GM04503 (cell line): ENCODE data around the gene AGPAT4.
"Not testable (repeated sequence)": the region's sequence is repeated elsewhere in the genome, so short reads cannot be mapped to it uniquely, and the experiment has no call there.

Experiments
- DNase-seq: peaks from one replicate; pipeline ENCODE4 v3.0.0-alpha.2; 2012; ENCODE audit warnings: low read depth

AGPAT4 gene, protein sequence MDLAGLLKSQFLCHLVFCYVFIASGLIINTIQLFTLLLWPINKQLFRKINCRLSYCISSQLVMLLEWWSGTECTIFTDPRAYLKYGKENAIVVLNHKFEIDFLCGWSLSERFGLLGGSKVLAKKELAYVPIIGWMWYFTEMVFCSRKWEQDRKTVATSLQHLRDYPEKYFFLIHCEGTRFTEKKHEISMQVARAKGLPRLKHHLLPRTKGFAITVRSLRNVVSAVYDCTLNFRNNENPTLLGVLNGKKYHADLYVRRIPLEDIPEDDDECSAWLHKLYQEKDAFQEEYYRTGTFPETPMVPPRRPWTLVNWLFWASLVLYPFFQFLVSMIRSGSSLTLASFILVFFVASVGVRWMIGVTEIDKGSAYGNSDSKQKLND

DNA sequence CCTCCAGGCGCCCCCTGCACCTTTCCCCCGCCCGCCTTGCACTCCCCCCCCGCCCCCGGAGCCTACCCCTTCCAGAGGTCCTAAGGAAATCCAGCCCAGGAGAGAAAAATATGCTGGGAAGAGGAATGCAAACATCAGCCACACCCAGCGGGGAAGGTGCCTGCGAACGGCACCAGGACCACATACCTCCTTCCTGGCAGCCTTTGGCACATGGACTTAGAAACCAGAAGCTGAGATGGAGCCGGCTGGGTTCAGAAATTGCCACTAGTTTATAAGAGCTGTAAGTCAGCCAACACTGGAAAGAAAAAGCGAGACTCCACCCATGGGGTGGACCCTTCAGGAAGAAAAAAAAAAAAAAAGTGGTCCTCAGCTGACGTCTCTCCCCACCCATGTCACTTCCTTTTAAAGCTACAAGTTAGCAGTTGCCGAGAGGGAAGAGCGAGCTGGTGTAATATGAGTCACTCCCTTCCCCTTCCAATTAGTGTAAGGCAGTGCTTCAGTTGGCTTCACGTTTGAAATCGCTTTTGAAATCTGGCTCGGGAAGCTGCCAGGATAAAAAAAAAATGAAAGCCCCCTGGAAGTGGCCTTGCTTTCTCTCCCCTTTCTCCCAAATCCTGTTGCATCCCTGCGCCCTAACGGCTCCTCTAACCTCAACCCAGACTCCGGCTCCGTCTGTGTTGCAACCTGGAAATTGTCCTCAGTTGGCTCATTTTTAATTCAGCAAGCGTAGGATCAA is at the start of gene AGPAT4:
Gene AGPAT4 (minus strand): TSS at position 310 of the 736 bp plus-strand sequence. CDS start 41,848 bp downstream, outside the sequence.
- DNase-seq, result peak; percentile 93

DNA sequence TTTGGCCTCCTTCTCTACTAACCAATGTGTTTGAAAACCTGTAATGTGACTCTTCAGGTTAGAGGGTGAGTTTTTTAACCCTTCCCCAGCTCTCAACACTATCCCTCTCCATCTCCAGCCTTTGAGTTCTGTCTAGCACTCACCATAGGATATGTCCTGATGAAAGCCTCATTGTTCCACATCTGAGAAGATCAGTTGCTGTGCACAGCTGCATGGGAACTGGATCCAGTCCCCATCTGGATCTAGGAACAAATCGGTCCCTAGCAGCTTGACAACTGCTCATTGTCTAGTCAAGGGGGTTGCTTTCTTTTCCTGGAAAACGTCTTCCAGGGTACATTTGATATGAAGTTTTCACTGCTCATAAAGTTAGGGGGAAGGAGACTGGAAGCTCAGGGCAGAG is 45.4 kb upstream of the AGPAT4 start:
- no peak for DNase-seq

DNA sequence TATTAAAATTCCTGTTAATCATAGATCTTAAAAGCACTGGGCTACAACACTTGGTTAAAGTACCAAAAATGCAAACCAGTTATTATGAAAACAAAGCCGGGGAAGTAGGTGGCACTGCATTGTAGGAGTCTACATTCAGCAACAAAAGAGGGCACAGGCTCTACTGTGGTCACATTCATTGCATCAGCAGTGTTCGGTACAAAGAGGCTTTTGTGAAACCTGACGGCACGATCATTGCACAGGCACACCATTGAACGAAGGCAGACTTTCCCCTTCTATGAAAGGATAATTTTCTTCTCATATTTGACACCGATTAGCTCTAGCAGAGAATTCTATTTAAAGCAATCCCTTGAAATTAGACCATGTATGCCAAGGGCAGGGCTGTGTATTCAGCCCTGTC is 44.6 kb upstream of the AGPAT4 start:
- DNase-seq, result no peak

DNA sequence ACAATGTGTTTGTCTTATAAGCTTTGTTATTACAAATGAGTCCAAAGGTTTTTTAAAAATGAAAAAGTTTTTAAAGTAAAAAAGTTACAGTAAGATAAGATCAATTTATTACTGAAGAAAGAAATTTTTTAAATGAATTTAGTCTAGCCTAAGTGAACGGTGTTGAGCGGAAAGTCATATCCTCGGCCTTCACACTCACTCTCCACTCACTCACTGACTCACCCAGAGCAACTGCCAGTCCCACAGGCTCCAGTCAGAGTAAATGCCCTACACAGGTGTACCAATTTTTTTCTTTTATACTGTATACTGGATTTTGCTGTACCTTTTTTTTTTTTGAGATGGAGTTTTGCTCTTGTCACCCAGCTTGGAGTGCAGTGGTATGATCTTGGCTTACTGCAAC is 42.7 kb upstream of the AGPAT4 start:
- DNase-seq, result no peak

DNA sequence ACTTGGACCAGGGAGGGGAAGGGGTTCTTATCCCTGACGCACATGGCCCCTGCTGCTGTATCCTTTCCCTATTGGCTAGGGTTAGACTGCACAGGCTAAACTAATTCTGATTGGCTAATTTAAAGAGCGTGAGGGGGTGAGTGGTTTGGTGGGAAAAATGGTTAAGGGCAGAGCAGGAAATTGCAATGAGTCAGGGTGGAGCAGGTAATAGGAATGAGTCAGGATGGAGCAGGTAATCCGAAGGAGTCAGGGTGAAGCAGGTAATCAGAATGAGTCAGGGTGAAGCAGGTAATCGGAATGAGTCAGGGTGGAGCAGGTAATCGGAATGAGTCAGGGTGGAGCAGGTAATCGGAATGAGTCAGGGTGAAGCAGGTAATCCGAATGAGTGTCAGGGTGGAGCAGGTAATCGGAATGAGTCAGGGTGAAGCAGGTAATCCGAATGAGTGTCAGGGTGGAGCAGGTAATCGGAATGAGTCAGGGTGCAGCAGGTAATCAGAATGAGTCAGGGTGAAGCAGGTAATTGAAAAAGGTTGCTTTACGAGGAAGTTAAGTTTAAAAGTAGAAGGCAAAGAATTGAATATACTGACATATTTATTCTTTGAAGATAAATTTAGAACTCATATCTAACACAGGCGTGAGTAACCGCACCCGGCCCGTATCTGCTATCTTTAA is 41.5 kb upstream of the AGPAT4 start:
- DNase-seq, result not testable (repeated sequence)

DNA sequence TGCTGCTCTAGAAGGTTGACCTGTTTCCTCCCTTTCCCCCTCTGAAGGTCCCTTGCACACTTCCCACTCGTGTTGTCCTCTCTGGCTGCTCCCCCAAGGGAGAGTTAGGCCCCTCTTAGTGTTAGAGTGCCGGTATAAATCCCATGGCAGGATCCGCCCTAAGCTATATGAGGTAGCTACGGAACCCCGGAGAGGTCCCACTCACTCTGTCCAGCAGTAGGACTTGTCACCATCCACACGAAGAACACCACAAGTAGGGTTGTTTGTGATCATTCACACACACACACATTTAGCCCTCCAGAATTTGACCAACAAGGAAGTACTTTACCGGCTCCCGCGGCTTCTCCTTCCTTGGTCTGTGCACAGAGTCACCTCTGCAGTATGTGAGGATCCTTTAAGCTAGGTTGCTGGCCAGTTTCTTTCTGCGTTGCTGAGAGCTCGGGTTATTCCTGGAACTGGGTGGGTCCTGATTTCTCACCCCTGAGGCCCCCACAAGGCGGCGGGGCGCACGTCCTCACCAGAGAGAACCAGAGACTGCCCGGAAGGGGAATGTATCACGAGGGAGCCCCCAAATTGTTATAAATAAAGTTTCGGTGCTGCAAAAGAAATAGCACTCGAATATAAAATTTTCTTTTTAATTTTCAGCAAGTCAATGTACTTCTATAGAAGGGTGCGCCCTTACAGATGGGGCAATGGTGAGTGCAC is 40.8 kb upstream of the AGPAT4 start:
- not testable (repeated sequence) for DNase-seq

DNA sequence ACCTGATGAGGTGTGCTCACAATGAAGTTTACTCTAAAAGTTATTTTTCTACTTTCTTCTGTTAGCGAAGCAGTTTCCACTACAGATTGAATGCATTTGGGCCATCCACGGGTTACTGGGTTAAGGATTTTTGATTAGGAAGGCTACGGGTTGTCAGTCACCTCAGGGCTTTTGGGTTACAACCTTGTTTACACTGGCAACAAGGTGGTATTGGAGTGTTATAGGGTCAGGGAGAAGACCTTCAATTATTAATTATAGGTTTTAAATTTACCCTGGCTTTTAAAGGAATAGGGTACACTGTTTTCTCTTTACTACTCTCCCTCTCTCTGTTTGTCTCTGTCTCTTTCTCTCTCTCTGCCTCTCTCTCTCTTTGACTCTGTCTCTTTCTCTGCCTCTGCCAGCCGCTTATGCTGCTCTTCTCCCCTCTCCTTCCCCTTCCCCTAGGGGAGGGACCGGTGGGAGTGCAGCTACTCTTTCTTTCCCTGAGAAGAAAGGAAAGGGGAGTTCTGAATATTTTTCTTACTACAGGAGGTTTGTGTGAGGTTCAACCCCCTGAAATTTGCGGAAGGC is 40.2 kb upstream of the AGPAT4 start:
- no peak for DNase-seq

DNA sequence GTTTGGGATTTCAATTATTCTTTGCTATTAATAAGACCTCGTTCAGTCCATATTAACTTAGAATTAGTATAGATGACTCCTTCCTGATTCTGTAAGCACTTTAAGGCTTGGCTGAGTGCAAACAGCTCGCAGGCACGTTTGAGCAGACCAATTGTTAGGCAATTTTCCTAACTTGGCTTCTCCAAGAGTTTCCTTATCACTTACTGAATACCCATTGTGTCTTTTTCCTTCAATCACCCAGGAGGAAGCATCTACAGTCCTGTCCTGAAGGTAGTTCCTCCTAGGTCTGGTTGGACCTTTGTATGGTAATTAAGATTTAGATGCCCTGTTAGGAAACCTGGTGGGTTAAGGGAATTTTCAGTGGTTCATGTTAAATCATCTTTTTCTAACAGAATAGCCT is 39.6 kb upstream of the AGPAT4 start:
- DNase-seq, result not testable (repeated sequence)

DNA sequence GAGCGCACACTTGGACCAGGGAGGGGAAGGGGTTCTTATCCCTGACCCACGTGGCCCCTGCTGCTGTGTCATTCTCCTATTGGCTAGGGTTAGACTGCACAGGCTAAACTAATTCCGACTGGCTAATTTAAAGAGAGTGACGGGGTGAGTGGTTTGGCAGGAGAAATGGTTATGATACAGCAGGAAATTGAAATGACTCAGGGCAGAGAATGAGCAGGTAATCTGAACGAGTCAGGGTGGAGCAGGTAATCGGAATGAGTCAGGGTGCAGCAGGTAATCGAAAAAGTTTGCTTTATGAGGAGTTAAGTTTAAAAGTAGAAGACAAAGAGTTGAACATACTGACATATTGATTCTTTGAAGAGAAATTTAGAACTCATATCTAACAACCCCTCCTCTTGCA is 35.9 kb upstream of the AGPAT4 start:
- DNase-seq, result not testable (repeated sequence)

DNA sequence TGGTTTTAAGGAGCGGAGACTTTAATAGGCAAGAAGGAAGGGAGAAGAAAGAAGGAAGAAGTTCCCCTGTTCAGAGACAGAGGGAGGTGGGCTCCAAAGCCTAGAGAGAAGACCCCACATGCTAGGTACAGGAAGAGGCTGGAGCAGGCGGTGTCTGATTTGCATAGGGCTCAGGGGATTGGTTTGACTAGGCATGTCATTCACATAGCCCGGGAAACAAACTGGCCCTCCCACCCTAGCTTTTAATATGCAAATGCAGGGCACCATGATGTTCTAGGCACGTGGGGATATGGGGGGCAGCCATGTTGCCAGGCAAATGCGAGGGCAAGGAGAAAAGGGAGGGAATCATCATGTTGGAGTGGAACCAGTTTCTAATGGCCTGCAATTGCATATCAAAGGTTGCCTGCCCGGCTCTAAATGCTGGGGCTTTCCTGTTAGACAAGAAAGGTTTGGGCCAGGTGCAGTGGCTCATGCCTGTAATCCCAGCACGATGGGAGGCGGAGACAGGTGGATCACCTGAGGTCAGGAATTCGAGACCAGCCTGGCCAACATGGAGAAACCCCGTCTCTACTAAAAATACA is 34.3 kb upstream of the AGPAT4 start:
- no peak for DNase-seq

DNA sequence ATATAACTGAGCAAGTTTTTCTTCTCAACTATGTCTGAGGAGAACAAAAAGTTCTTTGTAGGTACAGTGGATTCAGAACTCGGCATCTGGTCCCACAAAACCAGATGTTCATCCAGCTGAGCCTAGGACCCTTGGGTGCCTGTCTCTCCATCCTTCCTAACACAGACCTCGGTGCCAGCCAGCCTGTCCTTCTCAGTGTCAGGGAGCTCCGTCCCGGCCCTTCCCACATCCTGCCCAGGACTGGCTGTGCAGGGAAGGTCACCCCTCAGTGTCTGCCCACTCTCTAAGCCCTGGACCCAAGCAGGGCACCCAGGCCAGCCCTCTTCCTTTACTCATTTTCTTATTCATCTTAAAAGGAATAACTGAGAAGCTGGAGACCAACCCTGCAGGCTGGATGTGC is 32.0 kb upstream of the AGPAT4 start:
- DNase-seq, result no peak

DNA sequence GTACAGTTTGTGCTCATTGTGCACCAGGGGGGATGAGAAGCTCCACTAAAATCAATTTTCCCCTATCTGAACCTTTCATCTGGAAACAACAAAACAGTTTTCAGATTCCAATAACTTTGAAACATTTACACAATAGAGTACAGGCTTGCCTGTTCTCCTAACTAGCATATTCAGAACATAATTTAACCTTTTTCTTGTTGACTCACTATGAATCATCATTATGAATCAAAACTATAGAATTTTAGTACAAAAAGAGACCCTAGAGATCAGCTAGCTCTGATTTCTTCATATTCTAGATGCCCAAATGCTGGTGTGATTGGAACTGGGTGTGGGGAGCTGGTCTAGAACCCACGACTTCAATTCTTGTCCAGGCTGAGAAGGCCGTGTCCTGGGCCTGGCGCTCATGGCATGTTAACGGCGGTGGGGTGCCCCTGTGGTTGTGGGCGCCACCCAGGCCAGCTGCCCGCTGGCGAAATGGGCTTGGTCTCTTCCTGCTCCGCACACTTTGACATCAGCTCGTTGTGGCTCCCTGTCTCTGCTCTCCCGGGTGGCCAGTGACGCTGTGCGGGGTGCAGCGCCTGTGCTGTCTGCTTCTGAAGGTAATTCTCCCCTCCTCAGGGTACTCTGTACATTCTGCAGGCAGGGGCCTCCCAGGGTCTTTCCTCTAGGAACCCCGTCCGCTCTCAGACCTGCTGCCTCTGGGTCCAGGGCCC is 29.9 kb upstream of the AGPAT4 start:
- peak; percentile 7 for DNase-seq

DNA sequence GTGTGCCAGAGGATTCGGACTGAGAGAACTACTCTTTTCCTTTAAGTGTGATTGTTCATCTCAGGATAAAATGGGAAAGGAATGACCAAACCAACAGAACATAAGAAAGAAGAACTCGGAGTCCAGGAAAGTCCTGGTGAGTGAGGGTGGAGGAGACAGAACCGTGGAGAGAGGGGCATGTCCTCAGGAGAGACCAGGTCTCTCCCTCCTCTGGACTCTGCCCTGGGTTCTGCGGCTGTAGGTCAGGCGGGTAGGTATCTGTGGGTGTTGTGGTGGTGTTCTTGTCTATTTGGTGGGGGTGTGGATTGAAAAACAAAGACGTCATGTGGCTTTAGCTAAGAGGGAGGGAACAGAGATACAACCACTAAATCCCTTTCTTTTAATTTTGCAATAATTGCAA is 29.1 kb upstream of the AGPAT4 start:
- no peak for DNase-seq

DNA sequence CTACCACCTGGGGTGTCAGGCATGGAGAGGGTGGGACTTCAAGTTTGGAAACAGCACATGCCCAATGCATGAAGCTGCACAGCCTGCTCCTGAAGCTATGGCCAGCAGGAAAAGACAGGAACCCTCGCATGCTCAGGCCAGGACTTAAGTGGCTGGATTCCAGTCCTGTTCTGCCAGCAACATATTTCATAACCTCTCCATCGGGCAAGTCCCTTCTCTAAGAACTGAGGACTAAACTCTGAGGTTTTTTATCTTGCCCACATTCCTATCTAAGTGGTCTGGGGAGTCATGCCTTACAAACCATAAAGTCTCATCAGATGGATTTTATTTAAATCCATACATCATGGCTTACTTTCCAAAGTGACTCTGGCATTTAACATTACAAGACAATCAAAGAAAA is 27.5 kb upstream of the AGPAT4 start:
- peak; percentile 54 for DNase-seq

DNA sequence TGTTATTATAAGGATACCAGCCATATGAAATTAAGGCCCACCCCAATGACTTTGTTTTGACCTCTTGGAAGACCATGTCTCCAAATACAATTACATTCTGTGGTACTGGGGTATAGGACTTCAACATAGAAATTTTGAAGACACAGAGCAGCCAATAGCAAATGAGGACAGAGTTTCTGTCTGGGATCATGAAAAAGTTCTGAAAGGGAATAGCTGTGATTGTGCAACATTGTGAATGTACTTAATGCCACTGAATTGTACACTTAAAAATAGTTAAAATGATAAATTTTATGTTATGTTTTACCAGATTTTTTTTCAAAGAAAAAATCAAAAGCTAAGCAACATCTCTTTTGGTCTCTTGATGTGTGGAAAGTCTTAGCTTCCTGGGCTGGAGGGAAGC is 27.0 kb upstream of the AGPAT4 start:
- DNase-seq, result no peak

DNA sequence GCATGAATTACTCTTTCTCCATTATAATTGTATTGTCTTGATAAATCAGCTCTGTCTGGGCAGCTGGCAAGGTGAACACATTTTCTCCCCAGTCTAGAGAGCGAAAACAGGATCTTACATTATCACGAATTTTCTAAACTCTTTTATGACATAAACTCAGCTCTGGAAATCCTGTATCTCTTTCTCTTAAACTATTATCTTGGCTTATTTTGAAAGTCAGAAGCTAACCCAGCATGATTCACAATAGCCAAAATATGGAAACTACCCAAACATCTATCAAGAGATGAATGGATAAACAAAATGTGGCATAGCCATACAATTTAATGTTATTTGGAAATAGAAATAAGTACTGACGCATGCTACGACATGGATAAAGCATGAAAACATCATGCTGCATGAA is 25.9 kb upstream of the AGPAT4 start:
- DNase-seq, result no peak

DNA sequence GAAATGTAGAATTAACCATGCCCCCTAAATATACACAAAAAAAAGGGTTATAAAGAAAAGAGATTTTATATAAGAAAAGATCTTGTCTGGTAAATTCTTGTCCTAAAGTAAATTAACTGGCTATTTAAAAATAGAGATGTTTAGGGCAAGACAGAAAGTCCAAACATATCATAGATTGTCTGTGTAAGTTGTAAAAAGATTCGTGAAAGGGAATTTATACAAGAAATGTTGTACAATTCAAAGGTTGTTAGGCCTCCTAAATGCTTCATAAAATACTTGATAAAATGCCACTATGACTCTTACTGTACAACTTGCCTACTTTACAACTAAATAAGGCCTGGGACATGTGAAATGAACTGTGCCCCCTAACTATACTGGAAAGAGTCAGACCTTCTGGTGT is 21.9 kb upstream of the AGPAT4 start:
- no peak for DNase-seq

DNA sequence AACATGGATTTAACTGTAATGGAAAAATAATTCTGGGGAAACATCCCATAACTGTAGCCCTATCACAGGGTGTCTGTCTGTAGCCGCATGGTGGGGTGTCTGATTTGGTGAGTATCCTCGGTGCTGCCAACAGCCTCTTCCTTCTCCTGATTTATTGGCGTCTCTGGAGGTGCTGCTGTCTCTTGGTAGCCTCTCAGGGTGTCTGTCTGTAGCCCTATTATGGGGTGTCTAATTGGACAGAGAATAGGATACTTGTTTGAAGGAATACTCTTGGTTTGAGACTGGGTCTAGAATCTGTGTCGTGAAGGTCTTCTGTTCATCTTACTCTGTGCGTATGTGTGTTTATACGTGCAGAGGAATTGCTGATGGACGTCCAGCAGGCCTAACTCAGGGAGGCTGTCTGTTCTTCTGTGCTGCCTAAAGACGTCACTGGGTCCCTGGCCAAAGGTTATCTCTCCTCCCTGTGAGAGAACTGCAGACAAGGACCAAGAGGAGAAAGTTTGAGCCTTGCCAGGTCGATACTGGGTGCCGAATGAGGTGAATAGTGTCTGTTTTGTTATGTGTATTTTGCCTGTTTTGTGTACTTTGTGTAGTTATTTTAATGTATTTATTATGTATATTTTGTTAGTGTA is 18.9 kb upstream of the AGPAT4 start:
- DNase-seq, result no peak

DNA sequence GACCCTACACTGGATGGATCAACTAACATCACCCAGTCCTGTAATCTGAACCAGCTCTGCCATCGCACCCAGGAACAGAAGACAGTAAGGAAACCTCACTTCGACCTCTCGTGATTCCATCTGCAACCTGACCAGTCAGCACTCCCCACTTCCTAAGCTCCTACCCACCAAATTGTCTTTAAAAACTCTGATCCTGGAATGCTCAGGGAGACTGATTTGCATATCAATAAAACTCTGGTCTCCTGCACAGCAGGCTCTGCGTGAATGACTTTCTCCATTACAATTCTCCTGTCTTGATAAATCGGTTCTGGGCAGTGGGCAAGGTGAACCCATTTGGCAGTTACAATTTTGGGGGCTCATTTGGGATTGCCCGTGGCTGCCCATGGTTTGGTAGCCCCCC is 18.3 kb upstream of the AGPAT4 start:
- DNase-seq, result no peak

DNA sequence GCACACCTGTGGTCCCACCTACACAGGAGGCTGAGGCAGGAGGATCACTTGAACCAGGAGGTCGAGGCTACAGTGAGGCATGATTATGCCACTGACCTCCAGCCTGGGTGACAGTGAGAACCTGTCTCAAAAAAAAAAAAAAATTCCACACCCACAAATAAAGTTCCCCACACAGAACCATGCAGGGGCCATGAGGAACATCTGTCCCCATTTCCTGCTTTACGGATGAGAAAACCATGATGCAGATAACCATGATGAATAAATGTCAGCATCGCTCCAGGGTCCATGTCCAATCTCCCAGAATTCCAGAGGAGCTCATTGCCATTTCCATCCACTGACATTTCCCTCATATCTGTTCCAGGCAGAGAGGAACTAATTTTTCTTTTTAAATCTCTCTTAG is 16.9 kb upstream of the AGPAT4 start:
- no peak for DNase-seq

DNA sequence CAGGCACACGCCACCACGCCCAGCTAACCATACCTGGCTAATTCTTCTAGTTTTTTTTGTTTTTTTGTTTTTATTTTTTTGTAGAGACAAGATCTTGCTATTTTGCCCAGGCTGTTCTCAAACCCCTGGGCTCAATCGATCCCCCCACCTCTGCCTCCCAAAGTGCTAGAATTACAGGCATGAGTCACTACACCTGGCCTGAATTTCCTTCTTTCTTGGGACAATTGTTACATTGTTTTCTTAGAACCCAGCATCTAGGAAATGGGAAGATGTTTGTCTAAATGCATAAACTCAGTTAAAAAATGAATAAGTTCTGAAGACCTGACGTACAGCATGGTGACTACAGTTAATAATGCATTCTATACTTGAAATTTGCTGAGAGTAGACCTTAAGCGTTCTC is 10.8 kb upstream of the AGPAT4 start:
- DNase-seq, result no peak
